GM19239 (cell line): ENCODE measurements around the gene TWIST2.

Experiments used
- DNase-seq: peaks from one replicate; pipeline ENCODE4 v3.0.0; 2011; ENCODE audit warnings: low spot score; ENCODE audit not compliant: insufficient read length
- FAIRE-seq: peaks from 2 replicates; lab custom pipeline; 2011; peaks lifted over from hg19 to GRCh38; lab: Jason Lieb, UNC

TWIST2 gene

GRCh38 chr2:238884812-238885408 is 37.0 kb downstream of the TWIST2 start:
- no peak for FAIRE-seq

GRCh38 chr2:238886453-238887094 is 38.7 kb downstream of the TWIST2 start:
- no peak for DNase-seq
- no peak for FAIRE-seq

More at GRCh38 chr2:238884812-238885408, 37.0 kb downstream of the TWIST2 start:
- no peak for DNase-seq

- FAIRE-seq (no peak), DNase-seq (no peak)
These were observed 39.7 kb downstream of the TWIST2 start for GRCh38 chr2:238887616-238888015.

- FAIRE-seq, result no peak
These were observed 40.9 kb downstream of the TWIST2 start for GRCh38 chr2:238888781-238889180.

GRCh38 chr2:238890131-238890530 is 42.2 kb downstream of the TWIST2 start:
- FAIRE-seq (no peak), DNase-seq (no peak)

More at GRCh38 chr2:238888781-238889180, 40.9 kb downstream of the TWIST2 start:
- no peak for DNase-seq

- no peak for FAIRE-seq
These were observed 43.0 kb downstream of the TWIST2 start for GRCh38 chr2:238890618-238891456.

GRCh38 chr2:238891457-238892203 is 43.7 kb downstream of the TWIST2 start:
- FAIRE-seq (no peak), DNase-seq (no peak)

More at GRCh38 chr2:238890618-238891456, 43.0 kb downstream of the TWIST2 start:
- no peak for DNase-seq

- no peak for FAIRE-seq
- no peak for DNase-seq
These were observed 44.3 kb downstream of the TWIST2 start for GRCh38 chr2:238892204-238892500.

GRCh38 chr2:238892796-238893195 is 44.9 kb downstream of the TWIST2 start:
- DNase-seq (no peak), FAIRE-seq (no peak)

- DNase-seq (no peak), FAIRE-seq (no peak)
These were observed 45.6 kb downstream of the TWIST2 start for GRCh38 chr2:238893349-238894000.

GRCh38 chr2:238894226-238894949 is 46.5 kb downstream of the TWIST2 start:
- FAIRE-seq (no peak), DNase-seq (no peak)

- DNase-seq, result no peak
These were observed 47.0 kb downstream of the TWIST2 start for GRCh38 chr2:238894950-238895298.

GRCh38 chr2:238895361-238895882 is 47.5 kb downstream of the TWIST2 start:
- no peak for DNase-seq
- no peak for FAIRE-seq

More at GRCh38 chr2:238894950-238895298, 47.0 kb downstream of the TWIST2 start:
- FAIRE-seq, result no peak

- DNase-seq, result no peak
- FAIRE-seq, result no peak
These were observed 48.2 kb downstream of the TWIST2 start for GRCh38 chr2:238895891-238896600.

GRCh38 chr2:238896641-238897040 is 48.8 kb downstream of the TWIST2 start:
- DNase-seq (no peak), FAIRE-seq (no peak)

- DNase-seq (no peak), FAIRE-seq (no peak)
These were observed 49.4 kb downstream of the TWIST2 start for GRCh38 chr2:238897122-238897880.

GRCh38 chr2:238897911-238898311 is 50.0 kb downstream of the TWIST2 start:
- FAIRE-seq (no peak), DNase-seq (no peak)
